HG02852 (cell line): ENCODE measurements around the gene GATA5.

Source experiments
- ATAC-seq: cut with Tn5 transposase; IDR thresholded peaks from one replicate; pipeline ENCODE4 v1.9.1; 2021; ENCODE audit warnings: mild to moderate bottlenecking, moderate library complexity; ENCODE audit not compliant: unreplicated experiment

GATA5 gene

GRCh38 chr20:62457098-62457497 is 18.7 kb downstream of the GATA5 start:
- no peak for ATAC-seq

- no peak for ATAC-seq
Measured at GRCh38 chr20:62455929-62456328, 19.9 kb downstream of the GATA5 start.

GRCh38 chr20:62454904-62455636 is 20.7 kb downstream of the GATA5 start:
- no peak for ATAC-seq

GRCh38 chr20:62453186-62453808 is 22.5 kb downstream of the GATA5 start:
- no peak for ATAC-seq

GRCh38 chr20:62452475-62453095 is 23.2 kb downstream of the GATA5 start:
- ATAC-seq, result no peak

GRCh38 chr20:62451970-62452369 is 23.8 kb downstream of the GATA5 start:
- no peak for ATAC-seq

GRCh38 chr20:62451156-62451767 is 24.5 kb downstream of the GATA5 start:
- ATAC-seq, result no peak

GRCh38 chr20:62449951-62450691 is 25.7 kb downstream of the GATA5 start:
- ATAC-seq, result no peak

- ATAC-seq, result no peak
Measured at GRCh38 chr20:62448788-62449187, 27.0 kb downstream of the GATA5 start.

GRCh38 chr20:62448038-62448437 is 27.8 kb downstream of the GATA5 start:
- ATAC-seq, result no peak

- no peak for ATAC-seq
Measured at GRCh38 chr20:62446888-62447869, 28.6 kb downstream of the GATA5 start.

GRCh38 chr20:62446481-62446880 is 29.3 kb downstream of the GATA5 start:
- ATAC-seq, result no peak

- ATAC-seq, result no peak
Measured at GRCh38 chr20:62445553-62446340, 30.0 kb downstream of the GATA5 start.

GRCh38 chr20:62444286-62444685 is 31.5 kb downstream of the GATA5 start:
- ATAC-seq, result no peak

GRCh38 chr20:62441987-62442539 is 33.7 kb downstream of the GATA5 start:
- no peak for ATAC-seq

GRCh38 chr20:62439218-62439617 is 36.6 kb downstream of the GATA5 start:
- no peak for ATAC-seq

- ATAC-seq, result no peak
Measured at GRCh38 chr20:62437927-62438326, 37.9 kb downstream of the GATA5 start.

GRCh38 chr20:62437496-62437895 is 38.3 kb downstream of the GATA5 start:
- ATAC-seq, result no peak

- ATAC-seq, result no peak
Measured at GRCh38 chr20:62436692-62437091, 39.1 kb downstream of the GATA5 start.
